K562 (cell line): ENCODE measurements around the gene PFKFB2. TPM values are rescaled to one million over a fixed set of nuclear protein-coding genes. Genes with fewer than 3 reads are reported as not detected.
A peak's percentile ranks its signal among the peaks of the same experiment; 100 is the strongest.

Experiments
- ATAC-seq: fragments of 200-7000 bp; cut with Tn5 transposase; 3 replicates; pipeline ENCODE4 v1.9.1; 2020; ENCODE audit warnings: moderate library complexity
- BruUV-seq: library from RNA; stranded (reverse); fragments of 400-500 nt; replicated peaks from 2 replicates; lab custom pipeline; 2021; lab: Mats Ljungman, UMichigan
- CTCF ChIA-PET: fragments of 300-600 bp; formaldehyde crosslinking; extraction: SDS; loops from one replicate; lab custom pipeline; 2021; ENCODE audit warnings: low intra/inter-chr PET ratio; lab: Yijun Ruan, JAX
- POLR2A ChIA-PET: fragments of 300-600, 350-650 bp; sonication (Branson Sonifier 250); formaldehyde crosslinking; extraction: SDS; loops from one replicate; lab custom pipeline; 2021; ENCODE audit warnings: antibody characterized with exemption, inconsistent platforms; lab: Yijun Ruan, JAX
- DNase-seq, 4 experiments: peaks; one replicate each; pipeline versions ENCODE4 v3.0.0 to v3.0.0-alpha.2; 2011 to 2018; ENCODE audit warnings: low spot score in 3 of 4, mixed read lengths in 3 of 4; ENCODE audit errors: extremely low read depth in 1 of 4
- FAIRE-seq: peaks from 2 replicates; lab custom pipeline; 2011; peaks lifted over from hg19 to GRCh38; lab: Jason Lieb, UNC
- H2AFZ ChIP-seq: 2 replicates; pipeline ENCODE4 v1.6.0; 2011; ENCODE audit warnings: low read depth, low read length, control low read depth, inconsistent platforms
- H3K27ac ChIP-seq: fragments of 200-600 bp; 3 replicates; pipeline ENCODE4 v1.8.0; 2011; ENCODE audit warnings: low read depth, mild to moderate bottlenecking, control low read depth, inconsistent platforms, low read length, moderate library complexity, mixed read lengths; ENCODE audit errors: extremely low read depth
- H3K27me3 ChIP-seq, 2 experiments: fragments of 300-600 bp in 1 of 2; 2 replicates in 1 of 2; 3 replicates in 1 of 2; pipeline versions ENCODE4 v1.6.0 to v1.8.0; 2011; ENCODE audit warnings: inconsistent platforms in 2 of 2, low read length in 2 of 2, mild to moderate bottlenecking in 1 of 2, mixed read lengths in 1 of 2, moderate library complexity in 1 of 2; ENCODE audit not compliant: control insufficient read depth in 2 of 2, insufficient read depth in 2 of 2
- H3K36me3 ChIP-seq: fragments of 300-600 bp; 3 replicates; pipeline ENCODE4 v1.8.0; 2011; ENCODE audit warnings: mild to moderate bottlenecking, low read length, inconsistent platforms; ENCODE audit not compliant: control insufficient read depth, insufficient read depth
- H3K4me1 ChIP-seq, 2 experiments: fragments of 200-600 bp in 1 of 2; replicated peaks in 1 of 2; 2 replicates in 1 of 2; 3 replicates in 1 of 2; pipeline versions ENCODE4 v1.5.1 to v1.8.0; 2011; ENCODE audit warnings: inconsistent platforms in 2 of 2, low read length in 2 of 2, mild to moderate bottlenecking in 1 of 2, mixed read lengths in 1 of 2, moderate library complexity in 1 of 2; ENCODE audit not compliant: control insufficient read depth in 2 of 2, insufficient read depth in 2 of 2
- H3K4me2 ChIP-seq: 2 replicates; pipeline ENCODE4 v1.6.1; 2011; ENCODE audit warnings: low read length, control low read depth, inconsistent platforms, mixed read lengths; ENCODE audit not compliant: insufficient read depth
- H3K4me3 ChIP-seq: fragments of 200-600 bp; sonication (generic), shearing (Covaris generic); 2 replicates; pipeline ENCODE4 v1.5.1; 2016; ENCODE audit warnings: control low read depth, inconsistent platforms
- H3K79me2 ChIP-seq: fragments of 200-600 bp; 3 replicates; pipeline ENCODE4 v1.8.0; 2011; ENCODE audit warnings: low read length, inconsistent platforms; ENCODE audit not compliant: control insufficient read depth, insufficient read depth
- H3K9ac ChIP-seq, 2 experiments: 2 replicates each; pipeline versions ENCODE4 v1.6.0 to v1.6.1; 2011; ENCODE audit warnings: low read depth in 2 of 2, low read length in 2 of 2, control low read depth in 1 of 2, inconsistent platforms in 1 of 2, mild to moderate bottlenecking in 1 of 2, mixed read lengths in 1 of 2; ENCODE audit not compliant: insufficient read depth in 1 of 2
- H3K9me1 ChIP-seq: one replicate; pipeline ENCODE4 v1.6.0; 2011; ENCODE audit warnings: inconsistent platforms, mild to moderate bottlenecking, low read length, moderate library complexity; ENCODE audit not compliant: control insufficient read depth, insufficient read depth
- H3K9me3 ChIP-seq: replicated peaks from 2 replicates; pipeline ENCODE4 v1.5.1; 2011; ENCODE audit warnings: low read depth, low read length, inconsistent platforms; ENCODE audit not compliant: control insufficient read depth, insufficient read depth
- H4K20me1 ChIP-seq: replicated peaks from 2 replicates; pipeline ENCODE4 v1.6.1; 2011; ENCODE audit warnings: low read length, inconsistent platforms, mixed read lengths; ENCODE audit not compliant: control insufficient read depth, insufficient read depth
- CREB3 ChIP-seq: fragments of 450-650 bp; conservative IDR thresholded peaks from 2 replicates; pipeline ENCODE4 v1.6.1; 2016; ENCODE audit warnings: missing genetic modification characterization, low read depth, mild to moderate bottlenecking, missing compliant biosample characterization, moderate library complexity
- REST ChIP-seq, 2 experiments: fragments of 450-650 bp; formaldehyde crosslinking in 1 of 2; IDR thresholded peaks; 2 replicates each; pipeline versions ENCODE4 v1.4.0 to v1.6.1; 2014 to 2020; ENCODE audit warnings: mild to moderate bottlenecking in 2 of 2, borderline replicate concordance in 1 of 2, low read depth in 1 of 2
- ZNF174 ChIP-seq: fragments of 250-450 bp; sonication (Bioruptor Pico); IDR thresholded peaks from 2 replicates; pipeline ENCODE4 v1.4.0; 2020; ENCODE audit warnings: mild to moderate bottlenecking
- WGBS: fragments of 100-300 bp; shearing (Covaris generic); methylation state at CpG from one replicate; pipeline ENCODE4 v1.1.6; 2016; ENCODE audit warnings: low coverage, mixed read lengths; ENCODE audit not compliant: insufficient coverage; ENCODE audit errors: missing lambda C conversion rate; 5-methylcytosine and 5-hydroxymethylcytosine counted together
- in situ Hi-C: fragments of 300-500 bp; cut with MboI; formaldehyde crosslinking; loops from 4 replicates; pipeline ENCODE4 v1.15.0; 2018; ENCODE audit warnings: inconsistent platforms, mixed read lengths
- intact Hi-C: fragments of 100-400 bp; cut with micrococcal nuclease; formaldehyde crosslinking; loops from 2 replicates; pipeline ENCODE4 v1.14.2; 2022
- polyA plus RNA-seq, 8 experiments: library from polyadenylated mRNA; depleted of rRNA in 4 of 8; stranded (reverse) in 5 of 8; unstranded in 3 of 8; fragments of >200 nt; fragmentation: Nextera tagmentation in 2 of 8; fragmentation: Illumina TruSeq in 1 of 8; extraction: Ambion mirVana in 2 of 8; extraction: Trizol in 1 of 8; gene quantifications; 2 replicates each; pipeline versions ENCODE4 v1.2.1 to v1.2.3, GENCODE V29; 2011 to 2014; ENCODE audit warnings: inconsistent platforms in 1 of 8, missing spikeins in 1 of 8
- total RNA-seq, 7 experiments: library from RNA; depleted of rRNA in 6 of 7; stranded (reverse); fragments of >200 nt in 6 of 7; fragmentation: Illumina TruSeq in 2 of 7; extraction: Trizol in 2 of 7; gene quantifications; 2 replicates each; pipeline versions ENCODE4 v1.2.1 to v1.2.3, GENCODE V29; 2011 to 2021; ENCODE audit warnings: low replicate concordance in 1 of 7

Gene PFKFB2
- total and polyA plus RNA-seq, 9 of the 15 experiments (the other 6 are each of a cell fraction or from before 2014, with no cell fraction given) = 6.9 to 26.0 (median 16.4) TPM

GRCh38 chr1:207073906-207074820, 21.1 kb downstream of the PFKFB2 start:
- Histone ChIP-seq H3K4me3 (no peak overlapping the region), H3K9ac (no peak overlapping the region), H3K4me1 (peaks cover 0 to 6% of the 10 kb centered on the region in 2 experiments; a peak in 2 of 5 replicates), H3K9me3 (no peaks in the 10 kb centered on the region), H3K9me1 (no peaks in the 10 kb centered on the region), H3K27ac (no peak overlapping the region), H4K20me1 (no peaks in the 10 kb centered on the region), H3K79me2 (no peaks in the 10 kb centered on the region), H3K4me2 (no peak overlapping the region), H2AFZ (no peak overlapping the region), H3K27me3 (no peaks in the 10 kb centered on the region), H3K36me3 (peaks cover 39% of the 10 kb centered on the region; the same call in 2 of the 3 replicates)
- TF ChIP-seq REST (IDR thresholded peaks at IDR 0.05; ENCODE audit: borderline replicate concordance) (peak; percentile 67), REST (CRISPR knock-in tag; IDR thresholded peaks at IDR 0.05; ENCODE audit: low read depth) (no peak), ZNF174 (no peak), CREB3 (tag) (no peak)
- in situ Hi-C loops (loop anchor here (10.0 kb wide), 1 partner anchor 139 kb away; no protein-coding TSS in a partner anchor), intact Hi-C loops (loop anchor here (10.0 kb wide), 2 partner anchors 259 to 599 kb away; partner anchors contain the start of gene IKBKE)
- ChIA-PET POLR2A (interaction anchor here (0.6 to 1.0 kb wide), 3 partner anchors 10 to 1981 kb away, joined by 3 read pairs; no protein-coding TSS in a partner anchor), CTCF (no interaction called here)
- ATAC-seq (no peak), DNase-seq (no peak), FAIRE-seq (no peak)
- WGBS = 65% methylated on average over 4 of the region's 4 CpGs
- BruUV-seq = no TSS peak
